ENCODE measurements around the gene LBHD2. TPM values are rescaled to one million over a fixed set of nuclear protein-coding genes. Genes with fewer than 3 reads are reported as not detected.

Gene LBHD2
- total and polyA plus RNA-seq, 2 of the 13 experiments (the other 11 are each of a cell fraction or from before 2014, with no cell fraction given), result 0.67 to 1.00 TPM

GRCh38 chr14:103100281-103101121 lies 16.5 kb downstream of the LBHD2 start (continued):
- TF ChIP-seq ZNF646 (CRISPR knock-in tag; IDR thresholded peaks at IDR 0.05) (no peak), MBD4 (IDR thresholded peaks at IDR 0.05; ENCODE audit: borderline replicate concordance, low read length) (no peak), ZNF616 (CRISPR knock-in tag; IDR thresholded peaks at IDR 0.05; ENCODE audit: low read depth) (no peak), HOXA7 (CRISPR knock-in tag; IDR thresholded peaks at IDR 0.05) (no peak), TOE1 (CRISPR knock-in tag; IDR thresholded peaks at IDR 0.05) (no peak), SRSF1 (optimal IDR thresholded peaks at IDR 0.05; ENCODE audit: low read depth, low read length) (no peak), SMARCE1 (IDR thresholded peaks at IDR 0.05; ENCODE audit: borderline replicate concordance) (no peak), ZNF383 (CRISPR knock-in tag; IDR thresholded peaks at IDR 0.05; ENCODE audit: borderline replicate concordance) (0 out of 2 replicates have a peak, but pooled peaks have one; percentile 69), PPARG (CRISPR knock-in tag; conservative IDR thresholded peaks at IDR 0.05) (peak; percentile 98), ZNF609 (CRISPR knock-in tag; IDR thresholded peaks at IDR 0.05; ENCODE audit: borderline replicate concordance) (peak; percentile 91; the same call in 1 of the 2 replicates), NAIF1 (CRISPR knock-in tag; IDR thresholded peaks at IDR 0.05; ENCODE audit: borderline replicate concordance) (no peak), ZNF687 (CRISPR knock-in tag; IDR thresholded peaks at IDR 0.05) (peak; percentile 93), ZFP36L2 (CRISPR knock-in tag; IDR thresholded peaks at IDR 0.05) (no peak)
